ENCODE results near the gene IRF5. TPM values are rescaled to one million over a fixed set of nuclear protein-coding genes. Genes with fewer than 3 reads are reported as not detected.
A peak's percentile ranks its signal among the peaks of the same experiment; 100 is the strongest.

Gene IRF5
- polyA plus RNA-seq, 1 donor from 2014 or later = not detected

GRCh38 chr7:128937271-128937646 lies 468 bp upstream of the IRF5 start:
- Histone ChIP-seq H2AFZ (ENCODE audit: low read depth, low read length) (no peak overlapping the region), H4K20me1 (ENCODE audit: insufficient read depth) (no peaks in the 10 kb centered on the region), H3K9me2 (ENCODE audit: insufficient read depth, low read length) (no peaks in the 10 kb centered on the region), H3K4me3 (ENCODE audit: low read length) (peak overlapping the region; percentile 71), H3K36me3 (ENCODE audit: insufficient read depth, low read length) (no peaks in the 10 kb centered on the region), H3K9me3 (ENCODE audit: low read length) (no peaks in the 10 kb centered on the region), H3K4me2 (ENCODE audit: low read length) (no peak overlapping the region), H3F3A (ENCODE audit: insufficient read depth, low read length, poor library complexity, severe bottlenecking) (no peaks in the 10 kb centered on the region), H3K79me2 (replicated peaks; ENCODE audit: insufficient read depth, low read length) (no peaks in the 10 kb centered on the region), H3K27ac (ENCODE audit: low read length) (no peak overlapping the region), H3K27me3 (ENCODE audit: insufficient read depth, low read depth, low read length) (peaks cover 47% of the 10 kb centered on the region), H3K9ac (ENCODE audit: low read length) (no peak overlapping the region)
- TF ChIP-seq RAD21 (conservative IDR thresholded peaks at IDR 0.05) (no peak), EZH2 (IDR thresholded peaks at IDR 0.05; ENCODE audit: borderline replicate concordance, insufficient read depth, low read length, poor library complexity, severe bottlenecking) (no peak), SMC3 (conservative IDR thresholded peaks at IDR 0.05; ENCODE audit: poor library complexity) (no peak), MXI1 (conservative IDR thresholded peaks at IDR 0.05; ENCODE audit: poor library complexity, severe bottlenecking) (no peak), TAF1 (IDR thresholded peaks at IDR 0.05; ENCODE audit: low read depth) (no peak)
- TF ChIP-seq, protein P1, sequence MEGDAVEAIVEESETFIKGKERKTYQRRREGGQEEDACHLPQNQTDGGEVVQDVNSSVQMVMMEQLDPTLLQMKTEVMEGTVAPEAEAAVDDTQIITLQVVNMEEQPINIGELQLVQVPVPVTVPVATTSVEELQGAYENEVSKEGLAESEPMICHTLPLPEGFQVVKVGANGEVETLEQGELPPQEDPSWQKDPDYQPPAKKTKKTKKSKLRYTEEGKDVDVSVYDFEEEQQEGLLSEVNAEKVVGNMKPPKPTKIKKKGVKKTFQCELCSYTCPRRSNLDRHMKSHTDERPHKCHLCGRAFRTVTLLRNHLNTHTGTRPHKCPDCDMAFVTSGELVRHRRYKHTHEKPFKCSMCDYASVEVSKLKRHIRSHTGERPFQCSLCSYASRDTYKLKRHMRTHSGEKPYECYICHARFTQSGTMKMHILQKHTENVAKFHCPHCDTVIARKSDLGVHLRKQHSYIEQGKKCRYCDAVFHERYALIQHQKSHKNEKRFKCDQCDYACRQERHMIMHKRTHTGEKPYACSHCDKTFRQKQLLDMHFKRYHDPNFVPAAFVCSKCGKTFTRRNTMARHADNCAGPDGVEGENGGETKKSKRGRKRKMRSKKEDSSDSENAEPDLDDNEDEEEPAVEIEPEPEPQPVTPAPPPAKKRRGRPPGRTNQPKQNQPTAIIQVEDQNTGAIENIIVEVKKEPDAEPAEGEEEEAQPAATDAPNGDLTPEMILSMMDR (IDR thresholded peaks at IDR 0.05; ENCODE audit: poor library complexity, severe bottlenecking) = no peak
- TF ChIP-seq, protein P2, sequence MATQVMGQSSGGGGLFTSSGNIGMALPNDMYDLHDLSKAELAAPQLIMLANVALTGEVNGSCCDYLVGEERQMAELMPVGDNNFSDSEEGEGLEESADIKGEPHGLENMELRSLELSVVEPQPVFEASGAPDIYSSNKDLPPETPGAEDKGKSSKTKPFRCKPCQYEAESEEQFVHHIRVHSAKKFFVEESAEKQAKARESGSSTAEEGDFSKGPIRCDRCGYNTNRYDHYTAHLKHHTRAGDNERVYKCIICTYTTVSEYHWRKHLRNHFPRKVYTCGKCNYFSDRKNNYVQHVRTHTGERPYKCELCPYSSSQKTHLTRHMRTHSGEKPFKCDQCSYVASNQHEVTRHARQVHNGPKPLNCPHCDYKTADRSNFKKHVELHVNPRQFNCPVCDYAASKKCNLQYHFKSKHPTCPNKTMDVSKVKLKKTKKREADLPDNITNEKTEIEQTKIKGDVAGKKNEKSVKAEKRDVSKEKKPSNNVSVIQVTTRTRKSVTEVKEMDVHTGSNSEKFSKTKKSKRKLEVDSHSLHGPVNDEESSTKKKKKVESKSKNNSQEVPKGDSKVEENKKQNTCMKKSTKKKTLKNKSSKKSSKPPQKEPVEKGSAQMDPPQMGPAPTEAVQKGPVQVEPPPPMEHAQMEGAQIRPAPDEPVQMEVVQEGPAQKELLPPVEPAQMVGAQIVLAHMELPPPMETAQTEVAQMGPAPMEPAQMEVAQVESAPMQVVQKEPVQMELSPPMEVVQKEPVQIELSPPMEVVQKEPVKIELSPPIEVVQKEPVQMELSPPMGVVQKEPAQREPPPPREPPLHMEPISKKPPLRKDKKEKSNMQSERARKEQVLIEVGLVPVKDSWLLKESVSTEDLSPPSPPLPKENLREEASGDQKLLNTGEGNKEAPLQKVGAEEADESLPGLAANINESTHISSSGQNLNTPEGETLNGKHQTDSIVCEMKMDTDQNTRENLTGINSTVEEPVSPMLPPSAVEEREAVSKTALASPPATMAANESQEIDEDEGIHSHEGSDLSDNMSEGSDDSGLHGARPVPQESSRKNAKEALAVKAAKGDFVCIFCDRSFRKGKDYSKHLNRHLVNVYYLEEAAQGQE (IDR thresholded peaks at IDR 0.05; ENCODE audit: borderline replicate concordance) = no peak

- peak overlapping the region; percentile 25 for H3K4me2 ChIP-seq (ENCODE audit: low read length)
- H3K9me3 ChIP-seq (ENCODE audit: low read length) = no peaks in the 10 kb centered on the region
- no peak overlapping the region for H3K9ac ChIP-seq (ENCODE audit: low read length)
- H3K79me2 ChIP-seq (replicated peaks; ENCODE audit: insufficient read depth, low read length) = no peaks in the 10 kb centered on the region
- H2AFZ ChIP-seq (ENCODE audit: low read depth, low read length) = no peak overlapping the region
- H3K27me3 ChIP-seq (ENCODE audit: insufficient read depth, low read depth, low read length) = peaks cover 47% of the 10 kb centered on the region
- H3F3A ChIP-seq (ENCODE audit: insufficient read depth, low read length, poor library complexity, severe bottlenecking) = no peaks in the 10 kb centered on the region
- H3K36me3 ChIP-seq (ENCODE audit: insufficient read depth, low read length) = no peaks in the 10 kb centered on the region
- H4K20me1 ChIP-seq (ENCODE audit: insufficient read depth) = no peaks in the 10 kb centered on the region
- H3K27ac ChIP-seq (ENCODE audit: low read length) = no peak overlapping the region
- H3K4me3 ChIP-seq (ENCODE audit: low read length) = peak overlapping the region; percentile 71
- TF ChIP-seq SMC3 (conservative IDR thresholded peaks at IDR 0.05; ENCODE audit: poor library complexity) = no peak
- no peak for TF ChIP-seq MXI1 (conservative IDR thresholded peaks at IDR 0.05; ENCODE audit: poor library complexity, severe bottlenecking)
- no peak for TF ChIP-seq RAD21 (conservative IDR thresholded peaks at IDR 0.05)
- no peak for TF ChIP-seq EP300 (conservative IDR thresholded peaks at IDR 0.05; ENCODE audit: poor library complexity, severe bottlenecking)
- TF ChIP-seq POLR2AphosphoS5 (IDR thresholded peaks at IDR 0.05) = no peak
- no peak for TF ChIP-seq EZH2 (IDR thresholded peaks at IDR 0.05; ENCODE audit: borderline replicate concordance, insufficient read depth, low read length, poor library complexity, severe bottlenecking)
- TF ChIP-seq, protein P1 (IDR thresholded peaks at IDR 0.05; ENCODE audit: poor library complexity, severe bottlenecking) = no peak
- TF ChIP-seq, protein P2 (IDR thresholded peaks at IDR 0.05; ENCODE audit: borderline replicate concordance) = no peak
- no peak for TF ChIP-seq TAF1 (IDR thresholded peaks at IDR 0.05; ENCODE audit: low read depth)
- H3K9me2 ChIP-seq (ENCODE audit: insufficient read depth, low read length) = no peaks in the 10 kb centered on the region
Measured at GRCh38 chr7:128938544-128939074, 882 bp downstream of the IRF5 start.

All from neural cell (in vitro differentiated cells).